HUDEP-2 (cell line): ENCODE results near the gene TCEAL1.
"Not testable (repeated sequence)": the region's sequence is repeated elsewhere in the genome, so short reads cannot be mapped to it uniquely, and the experiment has no call there.

Experiments used
- DNase-seq, 76 experiments: peaks; one replicate each; lab custom pipeline; 2025; ENCODE audit not compliant: unreplicated experiment in 76 of 76; lab: John Stamatoyannopoulos, UW

Gene TCEAL1

DNA sequence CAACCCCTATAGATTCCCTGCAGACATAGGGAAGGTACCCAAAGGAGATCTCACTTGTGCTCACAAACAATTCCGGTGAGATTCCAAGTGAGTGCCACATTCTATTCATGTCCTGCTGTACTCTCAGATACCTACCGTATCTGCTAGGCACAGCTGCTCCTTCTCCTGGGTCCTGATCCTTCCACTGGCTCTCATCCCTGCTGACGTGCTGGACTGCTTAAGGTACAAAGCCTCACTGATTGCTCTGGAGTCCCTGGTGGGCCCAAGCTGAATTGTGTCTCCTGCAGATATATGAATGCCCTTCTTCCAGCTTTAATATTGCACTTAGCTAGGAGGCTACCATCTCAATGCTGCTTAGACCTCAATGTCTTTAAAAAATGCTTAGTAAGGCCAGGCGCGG, 2.4 kb downstream of the TCEAL1 start:
- no peak for DNase-seq

DNA sequence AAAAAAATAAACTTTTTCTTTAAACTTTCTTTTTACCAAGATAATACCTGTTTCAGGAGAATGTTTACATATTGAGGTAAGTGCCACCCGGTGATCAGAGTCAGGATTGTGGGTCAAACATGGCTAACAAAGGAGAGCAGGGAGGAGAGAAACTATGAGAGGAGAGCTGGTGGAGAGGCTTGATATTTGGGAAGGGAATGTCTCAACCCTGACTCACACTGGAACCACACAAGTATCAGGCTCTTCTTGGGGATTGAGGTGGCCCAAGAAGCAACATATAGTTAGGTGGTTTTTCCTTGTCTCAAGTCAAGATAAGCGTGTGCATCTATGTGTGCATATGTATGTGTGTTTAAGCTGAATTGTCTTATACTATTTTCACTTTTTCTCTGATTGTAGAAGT, 6.7 kb downstream of the TCEAL1 start:
- DNase-seq: no peak

DNA sequence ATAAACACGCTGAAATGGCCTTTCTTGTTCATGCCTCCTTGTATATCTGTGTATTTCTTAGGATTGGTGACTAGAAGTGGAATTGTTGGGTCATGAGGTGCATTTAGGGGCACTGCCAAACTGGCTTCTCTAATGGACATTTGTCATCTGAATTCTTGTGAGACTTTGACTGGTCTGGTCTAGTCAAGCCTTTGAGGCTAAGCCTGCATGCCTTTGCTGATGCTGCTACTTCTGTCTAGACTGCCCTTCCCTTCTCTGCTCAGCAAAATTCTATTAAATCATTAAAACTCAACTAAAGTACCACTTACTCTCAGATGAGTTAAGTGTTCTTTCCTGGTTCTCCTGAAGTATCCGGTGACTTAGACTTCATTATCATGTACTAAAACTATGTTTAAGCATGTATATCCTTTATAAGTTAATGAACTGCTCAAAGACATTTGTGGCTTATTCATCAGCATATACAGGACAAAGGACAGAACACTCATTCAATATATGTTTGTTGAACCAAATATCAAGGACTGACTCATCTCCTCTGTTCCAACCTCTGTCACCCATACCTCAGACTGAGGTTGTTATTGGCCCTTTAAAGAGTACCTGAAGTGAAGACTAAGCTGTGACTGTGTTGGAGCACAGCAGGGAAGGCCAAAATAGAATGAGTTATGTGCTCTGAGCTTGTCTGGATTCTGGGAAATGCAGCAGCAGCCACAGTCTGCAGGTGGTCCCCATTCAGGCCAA, 9.0 kb downstream of the TCEAL1 start:
- no peak for DNase-seq

DNA sequence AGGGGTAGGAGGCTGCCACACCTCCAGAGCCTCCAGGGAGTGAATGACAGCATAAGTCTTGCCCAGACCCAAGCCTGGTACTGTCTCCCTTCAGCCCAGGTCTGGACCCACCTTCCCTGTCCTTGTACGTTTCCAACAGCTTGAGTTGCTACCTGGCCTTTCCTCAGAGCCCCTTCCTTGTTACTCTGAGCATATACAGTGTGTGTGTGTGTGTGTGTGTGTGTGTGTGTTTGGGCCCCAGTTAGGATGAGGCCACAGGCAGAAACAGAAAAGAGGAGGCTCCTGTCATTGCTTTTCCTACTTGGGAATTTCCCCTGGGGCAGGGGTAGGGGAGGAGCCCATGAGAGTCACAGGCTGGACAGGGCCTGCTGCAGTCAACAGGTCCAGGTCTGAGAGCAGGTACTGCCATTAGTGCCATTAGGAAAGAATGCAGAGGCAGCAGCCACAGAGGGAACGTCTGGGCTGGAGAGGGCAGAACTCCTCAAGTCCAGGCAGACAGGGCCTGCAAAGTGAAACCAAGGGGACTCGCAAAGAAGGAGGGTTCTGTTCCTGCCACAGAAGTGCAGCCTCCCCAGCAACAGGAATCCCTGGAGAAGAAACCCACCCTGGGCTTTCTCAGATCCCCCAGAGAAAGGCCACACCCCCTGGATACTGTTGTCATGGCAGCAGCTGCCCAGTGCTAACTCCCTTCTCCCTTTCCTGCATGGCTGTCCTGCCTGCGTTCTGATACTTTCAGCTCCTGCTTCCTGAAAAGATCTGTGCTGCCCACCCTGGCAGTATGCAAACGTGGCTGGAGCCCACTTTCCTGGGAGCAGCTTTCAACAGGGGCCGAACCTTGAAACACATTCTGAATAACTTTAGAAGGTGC, 9.9 kb downstream of the TCEAL1 start:
- not testable (repeated sequence) for DNase-seq

DNA sequence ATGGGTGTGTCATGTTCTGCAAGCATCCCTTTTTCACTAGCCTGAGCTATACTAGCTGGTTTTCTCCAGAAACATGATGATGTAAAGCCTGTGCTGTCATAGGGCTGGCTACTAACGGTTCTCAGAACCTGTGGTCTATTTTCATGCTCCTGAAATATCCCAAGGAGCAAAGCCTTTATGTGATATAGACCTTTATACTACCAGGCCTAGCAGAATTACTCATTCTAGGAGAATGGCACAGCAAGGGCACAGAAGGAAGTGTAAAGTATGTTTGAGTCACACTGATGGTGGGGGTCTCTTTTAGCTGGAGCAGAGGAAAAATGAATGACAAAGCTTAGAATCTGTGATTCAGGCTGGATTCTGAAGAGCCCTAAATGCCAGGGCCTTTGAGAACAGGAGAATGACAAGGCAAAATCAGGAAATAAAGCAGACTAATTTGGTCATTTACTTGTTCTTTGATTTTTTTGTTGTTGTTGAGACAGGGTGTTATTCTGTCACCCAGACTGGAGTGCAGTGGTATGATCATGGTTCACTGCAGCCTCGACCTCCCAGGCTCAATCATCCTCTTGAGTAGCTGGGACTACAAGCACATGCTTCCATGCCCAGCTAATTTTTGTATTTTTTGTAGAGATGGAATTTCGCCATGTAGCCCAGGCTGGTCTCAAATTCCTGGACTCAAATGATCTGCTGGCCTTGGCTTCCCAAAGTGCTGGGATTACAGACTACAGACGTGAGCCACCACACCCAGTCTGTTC, 11.8 kb downstream of the TCEAL1 start:
- DNase-seq: no peak

DNA sequence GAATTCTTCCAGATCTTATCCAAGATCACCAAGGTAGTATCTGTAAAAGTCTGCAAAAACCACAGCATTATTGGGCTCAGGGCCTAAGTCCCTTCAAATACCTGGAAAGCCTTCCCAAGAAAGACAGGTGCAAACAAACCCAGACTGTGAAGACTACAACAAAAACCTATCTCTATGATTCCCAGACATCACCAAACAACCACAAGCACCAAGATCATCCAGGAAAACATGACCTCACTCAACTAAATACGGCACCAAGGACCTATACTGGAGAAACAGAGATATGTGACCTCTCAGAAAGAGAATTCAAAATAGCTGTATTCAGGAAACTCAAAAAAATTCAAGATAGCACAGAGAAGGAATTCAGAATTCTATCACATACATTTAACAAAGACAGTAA, 15.3 kb downstream of the TCEAL1 start:
- no peak for DNase-seq

DNA sequence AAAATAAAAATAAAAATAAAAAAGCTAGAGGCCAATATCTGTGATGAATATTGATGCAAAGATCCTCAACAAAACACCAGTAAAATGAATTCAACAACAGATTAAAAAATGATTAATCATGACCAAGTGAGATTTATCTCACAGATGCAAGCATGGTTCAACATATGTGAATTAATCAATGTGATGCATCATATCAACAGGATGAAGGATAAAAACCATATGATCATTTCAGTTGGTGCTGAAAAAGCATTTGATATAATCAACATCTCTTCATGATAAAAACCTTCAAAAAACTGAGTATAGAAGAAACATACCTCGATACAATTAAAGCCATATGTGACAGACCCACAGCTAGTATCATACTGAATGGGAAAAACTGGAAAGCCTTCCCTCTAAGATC, 18.9 kb downstream of the TCEAL1 start:
- DNase-seq: no peak

DNA sequence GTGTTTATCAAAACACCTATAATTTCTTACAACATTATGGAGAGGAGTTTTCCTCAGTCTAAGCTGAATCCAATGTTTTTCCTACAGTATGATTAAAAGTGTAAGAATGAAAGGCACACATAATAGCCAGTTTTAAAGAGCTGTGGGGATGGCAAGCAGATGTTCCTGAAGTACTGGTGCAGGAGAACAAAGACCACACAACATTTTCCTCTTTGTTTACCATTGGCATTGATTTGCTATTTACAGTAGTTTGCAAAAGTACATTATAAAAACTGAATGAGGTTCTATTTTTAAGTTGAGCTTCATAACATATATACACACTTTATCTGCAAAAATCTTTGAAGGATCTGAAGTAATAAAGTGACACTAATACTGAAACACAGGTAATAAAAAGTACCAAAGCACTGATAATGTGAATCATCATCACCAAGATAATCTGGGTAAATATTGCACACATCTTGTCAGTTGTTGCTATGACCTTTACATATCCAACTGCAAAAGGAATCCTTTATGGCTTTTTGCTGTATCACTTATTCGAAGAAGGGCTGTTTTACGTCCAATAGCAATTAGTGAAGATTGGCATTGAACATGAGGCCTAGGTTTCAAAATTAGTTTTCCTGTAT, 22.5 kb downstream of the TCEAL1 start:
- no peak for DNase-seq

DNA sequence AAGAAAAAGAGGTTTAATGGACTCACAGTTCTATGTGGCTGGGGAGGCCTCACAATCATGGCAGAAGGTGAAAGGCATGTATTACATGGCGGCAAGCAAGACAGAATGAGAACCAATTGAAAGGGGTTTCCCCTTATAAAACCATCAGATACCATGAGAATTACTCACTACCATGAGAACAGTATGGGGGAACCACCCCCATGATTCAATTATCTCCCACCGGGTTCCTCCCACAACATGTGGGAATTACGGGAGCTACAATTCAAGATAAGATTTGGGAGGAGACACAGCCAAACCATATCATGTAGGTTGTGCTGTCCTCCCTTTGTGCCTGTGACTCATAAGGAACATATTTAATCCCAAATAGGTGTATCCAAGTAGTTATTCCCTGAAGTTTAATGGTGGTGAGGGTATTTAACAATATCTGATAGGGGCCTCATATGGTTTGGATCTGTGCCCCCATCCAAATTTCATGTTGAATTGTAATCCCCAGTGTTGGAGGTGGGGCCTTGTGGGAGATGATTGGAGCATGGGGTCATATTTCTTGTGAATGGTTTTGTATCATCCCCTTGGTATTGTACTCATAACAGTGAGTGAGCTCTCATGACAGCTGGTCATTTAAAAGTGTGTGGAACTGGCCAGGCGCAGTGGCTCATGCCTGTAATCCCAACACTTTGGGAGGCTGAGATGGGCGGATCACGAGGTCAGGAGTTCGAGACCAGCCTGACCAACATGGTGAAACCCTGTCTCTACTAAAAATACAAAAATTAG, 26.6 kb downstream of the TCEAL1 start:
- not testable (repeated sequence) for DNase-seq

DNA sequence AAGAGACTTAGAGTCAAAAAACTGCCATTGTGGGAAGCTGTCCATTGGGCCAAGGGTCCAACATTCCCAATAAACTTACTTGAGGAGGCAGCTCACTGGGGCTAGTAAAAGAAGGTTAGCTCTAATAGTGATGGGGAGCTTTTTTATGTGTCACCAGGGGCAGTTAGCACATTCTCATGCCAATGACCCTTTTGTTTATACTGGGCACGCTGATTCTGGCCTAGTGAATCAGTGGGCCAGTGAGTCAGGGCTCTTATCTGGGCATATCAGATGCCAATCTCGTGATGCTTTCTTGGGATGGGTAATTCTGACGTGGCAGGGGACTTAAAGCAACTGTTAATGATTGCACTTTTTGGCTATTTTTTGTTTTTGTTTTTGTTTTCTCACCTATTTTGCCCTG, 27.8 kb downstream of the TCEAL1 start:
- peak in 1 of 76 experiments; percentile 0 for DNase-seq

DNA sequence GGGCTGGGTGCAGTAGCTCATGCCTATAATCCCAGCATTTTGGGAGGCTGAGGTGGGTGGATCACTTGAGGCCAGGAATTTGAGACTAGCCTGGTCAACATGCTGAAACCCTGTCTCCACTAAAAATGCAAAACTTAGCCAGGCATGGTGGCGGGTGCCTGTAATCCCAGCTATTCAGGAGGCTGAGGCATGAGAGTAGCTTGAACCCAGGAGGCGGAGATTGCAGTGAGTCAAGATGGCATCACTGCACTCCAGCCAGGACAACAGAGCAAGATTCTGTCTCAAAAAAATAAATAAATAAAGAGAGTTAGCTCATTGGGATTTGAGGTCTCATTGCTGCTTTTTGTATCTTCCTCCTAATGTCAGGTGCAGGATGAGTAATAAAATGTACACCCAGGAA, 28.3 kb downstream of the TCEAL1 start:
- not testable (repeated sequence) for DNase-seq

DNA sequence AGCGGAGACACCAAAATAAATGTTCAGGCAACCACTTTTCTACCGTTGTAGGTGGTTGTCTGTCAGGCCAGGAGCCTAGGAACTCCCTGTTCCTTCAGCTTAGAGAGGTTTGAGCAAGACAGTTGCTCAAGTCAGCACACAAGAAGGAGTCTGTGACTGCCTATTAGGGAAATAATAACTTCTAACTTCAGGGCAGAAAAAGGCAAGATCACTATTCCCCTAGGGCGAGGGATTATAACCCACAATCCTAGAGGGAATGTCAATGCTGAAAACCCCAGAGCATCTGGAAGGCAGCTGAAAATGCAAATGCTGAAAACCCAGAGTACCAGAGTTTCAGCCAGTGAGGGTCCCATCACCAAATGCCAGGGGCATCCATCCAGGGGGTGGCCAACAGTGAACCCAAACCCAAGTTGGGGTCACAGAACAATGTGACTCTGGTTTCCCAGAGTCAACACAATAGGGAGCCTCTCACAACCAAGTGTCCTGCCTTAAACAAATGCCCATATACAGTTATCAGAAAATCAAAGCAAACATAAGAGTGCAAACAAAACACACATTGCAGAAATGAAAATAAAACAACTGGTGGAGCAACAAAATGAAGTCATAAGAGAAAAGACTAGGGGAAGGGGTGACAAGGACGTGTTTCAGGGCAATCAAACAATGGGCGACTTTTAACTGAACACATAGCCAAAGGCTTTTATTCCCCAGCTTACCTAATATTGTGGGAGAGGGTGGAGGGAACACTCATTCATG, 30.1 kb downstream of the TCEAL1 start:
- DNase-seq: no peak

DNA sequence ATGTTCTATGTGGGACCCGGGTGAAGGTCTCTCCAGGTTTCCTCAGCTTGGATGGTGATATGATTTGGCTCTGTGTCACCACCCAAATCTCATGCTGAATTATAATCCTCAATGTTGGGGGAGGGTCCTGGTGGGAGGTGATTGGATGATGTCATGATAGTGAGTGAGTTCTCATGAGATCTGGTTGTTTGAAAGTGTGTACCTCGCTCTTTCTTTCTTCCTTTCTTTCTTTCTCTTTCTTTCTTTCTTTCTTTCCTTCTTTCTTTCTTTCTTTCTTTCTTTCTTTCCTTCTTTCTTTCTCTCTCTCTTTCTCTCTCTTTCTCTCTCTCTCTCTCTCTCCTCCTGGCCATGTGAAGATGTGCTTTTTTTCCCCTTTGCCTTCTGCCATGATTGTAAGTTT, 30.7 kb downstream of the TCEAL1 start:
- not testable (repeated sequence) for DNase-seq

DNA sequence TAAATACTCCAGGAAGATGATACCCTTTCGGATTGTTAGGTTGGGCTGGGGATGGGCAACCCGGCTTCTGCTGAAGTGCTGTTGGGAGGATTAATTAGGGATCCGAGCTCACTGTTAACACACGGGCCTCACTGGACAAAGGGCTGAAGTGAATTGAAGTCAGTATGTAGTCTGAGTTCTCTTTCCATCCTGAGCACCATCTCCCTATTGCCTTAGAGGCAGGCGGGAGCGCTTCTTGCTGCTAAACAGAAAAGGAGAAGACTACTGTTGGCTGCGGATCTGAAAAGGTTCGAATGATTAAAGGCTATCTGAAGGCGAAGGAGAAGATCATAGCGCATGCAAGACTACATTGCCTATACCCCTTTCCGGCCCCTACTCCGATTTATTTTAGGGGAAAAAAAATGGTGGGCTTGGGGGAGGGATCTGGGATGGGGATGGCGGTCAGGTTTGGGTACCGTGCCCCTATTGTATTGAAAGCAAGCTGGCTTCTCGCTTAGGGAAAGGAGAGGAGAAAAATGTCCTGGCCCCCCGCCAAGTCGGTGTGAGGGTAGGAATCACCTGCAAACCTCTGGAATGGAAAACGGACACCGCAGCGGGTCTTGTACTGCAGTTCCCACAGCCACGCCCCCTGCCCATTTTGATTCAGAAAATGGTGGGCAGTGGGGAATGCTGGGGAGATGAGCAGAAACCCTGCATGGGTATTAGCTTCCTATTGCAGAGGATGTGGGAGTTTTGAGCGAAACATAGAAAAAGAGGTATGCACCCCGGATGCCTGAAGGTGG, 35.4 kb downstream of the TCEAL1 start:
- no peak for DNase-seq

DNA sequence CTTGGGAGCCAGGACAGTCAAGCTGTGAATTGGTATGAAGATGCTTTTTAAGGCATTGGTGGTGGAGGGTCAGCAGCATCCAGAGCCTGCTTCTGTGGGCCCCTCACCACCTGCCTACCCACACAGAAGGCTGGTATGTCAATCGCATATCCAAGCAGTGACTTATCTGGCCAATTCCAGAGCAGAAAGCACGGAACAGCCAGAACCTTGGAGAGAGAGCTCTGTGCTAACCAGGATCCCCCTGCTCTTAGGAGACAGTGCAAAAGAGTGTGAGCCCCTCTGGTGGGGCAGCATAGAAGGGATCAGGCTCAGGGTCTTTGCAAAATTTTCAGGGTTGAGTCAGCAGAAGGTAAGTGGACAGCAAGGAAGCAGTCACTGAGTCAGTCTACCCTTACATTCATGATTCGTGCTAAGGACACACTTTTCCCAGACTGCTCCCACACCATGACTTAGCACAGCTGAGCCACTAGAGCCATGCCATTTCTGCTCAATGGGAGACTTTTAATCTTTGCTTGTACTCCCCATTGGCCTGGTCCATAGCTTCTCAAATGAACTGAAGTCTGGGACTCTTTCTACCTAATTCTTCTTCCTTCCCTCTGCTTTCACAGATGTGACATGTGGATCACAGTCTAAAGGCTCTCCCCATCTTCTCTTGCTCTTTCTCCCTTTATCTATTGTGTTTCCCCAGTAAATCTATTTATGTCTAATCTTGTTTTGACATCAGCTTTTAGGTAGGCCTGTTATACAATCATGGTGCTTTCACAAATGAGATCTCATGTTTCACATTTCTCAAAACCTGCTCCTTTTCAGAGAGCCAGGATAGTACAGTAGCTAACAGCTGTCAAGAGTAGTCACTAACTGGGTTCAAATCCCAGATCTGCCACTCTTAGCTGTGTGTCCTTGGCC, 37.7 kb downstream of the TCEAL1 start:
- DNase-seq: no peak

DNA sequence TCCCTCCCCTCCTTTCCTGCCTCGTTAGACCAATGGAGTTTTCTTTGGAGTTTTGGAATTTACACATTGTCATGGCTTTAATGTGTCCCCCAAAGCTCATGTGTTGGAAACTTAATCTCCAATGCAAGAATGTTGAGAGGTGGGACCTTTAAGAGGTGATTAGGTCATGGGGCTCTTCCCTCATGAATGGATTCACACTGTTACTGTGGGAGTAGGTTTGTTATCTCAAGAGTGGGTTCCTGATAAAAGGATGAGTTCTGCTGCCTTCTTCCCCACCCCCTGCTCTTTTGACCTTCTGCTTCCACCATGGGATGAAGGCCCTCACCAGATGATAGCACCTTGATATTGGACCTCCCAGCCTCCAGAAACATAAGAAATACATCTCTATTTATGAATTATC, 41.0 kb downstream of the TCEAL1 start:
- peak in 1 of 76 experiments; percentile 2 for DNase-seq

DNA sequence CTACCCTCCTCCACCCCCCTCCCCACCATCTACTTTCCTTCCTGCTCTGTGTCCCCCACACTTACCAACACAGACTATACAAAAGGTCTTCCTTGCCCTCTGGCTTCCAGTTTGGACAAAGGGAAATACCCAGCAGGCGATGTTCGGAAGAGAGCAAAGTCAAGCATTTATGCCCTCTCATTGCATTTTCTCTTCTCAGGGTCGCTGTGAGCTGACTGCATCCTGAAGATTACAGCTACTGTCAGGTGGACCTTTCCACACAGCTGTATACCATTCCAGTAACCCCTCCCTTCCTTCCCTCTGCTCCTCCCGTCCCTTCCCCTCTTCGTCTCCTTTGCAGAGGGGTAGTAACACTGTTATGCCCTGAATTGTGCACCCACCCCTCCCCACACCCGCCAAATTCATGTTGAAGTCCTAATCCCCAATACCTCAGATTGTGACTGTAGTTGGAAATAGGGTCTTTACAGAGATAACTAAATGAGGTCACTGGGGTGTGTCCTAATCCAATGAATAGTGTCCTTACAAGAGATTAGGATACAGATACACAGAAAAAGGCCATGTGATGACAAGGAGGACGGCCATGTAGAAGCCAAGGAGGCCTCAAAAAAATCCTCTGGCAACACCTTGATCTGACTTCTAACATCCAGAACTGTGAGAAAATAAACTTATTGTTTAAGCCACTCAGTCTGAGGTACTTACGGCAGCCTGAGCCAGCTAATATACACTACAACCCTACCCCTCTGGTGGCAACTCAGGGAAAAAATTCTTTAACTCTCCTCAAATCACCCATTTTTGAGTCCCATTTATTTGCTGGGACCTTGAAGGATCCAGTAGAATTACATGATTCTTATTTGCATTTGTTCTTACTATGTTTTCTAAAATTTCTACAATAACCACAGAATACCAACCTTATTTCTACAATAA, 46.0 kb downstream of the TCEAL1 start:
- DNase-seq: no peak
